Epithelial cell of umbilical artery (primary cell): ENCODE results near the gene FKBP1A. TPM values are rescaled to one million over a fixed set of nuclear protein-coding genes. Genes with fewer than 3 reads are reported as not detected.

Experiments used
- total RNA-seq: library from RNA; depleted of rRNA; stranded (reverse); fragments of >200 nt; gene quantifications from 2 replicates; pipeline ENCODE4 v1.2.3, GENCODE V29; 2014

Gene FKBP1A
- 205 and 295 TPM in 2 replicates for total RNA-seq

DNA sequence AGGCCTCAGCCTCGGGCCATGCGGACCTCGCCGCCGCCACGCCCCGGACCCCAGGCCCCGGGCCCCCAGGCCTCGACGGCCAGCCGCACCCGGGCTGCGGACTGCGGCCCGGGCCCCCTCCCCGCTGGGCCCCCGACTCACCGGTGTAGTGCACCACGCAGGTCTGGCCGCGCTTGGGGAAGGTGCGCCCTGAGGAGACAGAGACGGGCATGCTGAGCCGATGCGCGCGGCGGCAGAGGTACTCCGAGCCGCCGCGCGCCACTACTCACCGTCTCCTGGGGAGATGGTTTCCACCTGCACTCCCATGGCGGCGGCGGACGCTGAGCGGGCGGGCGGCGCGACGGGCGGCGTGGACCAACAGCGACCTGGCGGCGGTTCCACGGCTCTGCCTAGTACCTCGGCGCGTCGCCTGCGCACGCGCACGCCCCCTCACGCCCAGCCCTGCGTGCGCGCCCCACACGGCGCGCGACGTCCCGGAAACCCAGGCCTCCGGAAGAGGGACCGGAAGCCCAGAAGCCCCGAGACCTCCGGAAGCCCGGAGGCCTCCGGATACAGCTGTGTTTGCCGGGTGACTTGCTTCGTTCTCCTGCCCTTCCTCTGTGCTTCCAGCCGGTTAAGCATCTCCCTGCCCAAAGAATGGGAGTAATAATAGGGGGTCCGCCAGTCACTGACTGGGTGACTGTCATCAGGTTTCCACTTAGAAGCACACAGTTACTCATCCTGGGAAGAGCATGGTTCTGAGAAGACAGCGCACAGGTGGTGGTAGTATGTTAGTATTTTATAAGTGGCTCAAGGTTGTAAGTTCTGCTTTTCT, at the start of gene FKBP1A:
TSS of gene FKBP1A (minus strand) at position 362 of the 814 bp plus-strand sequence. CDS start at position 306, 56 bp downstream.

DNA sequence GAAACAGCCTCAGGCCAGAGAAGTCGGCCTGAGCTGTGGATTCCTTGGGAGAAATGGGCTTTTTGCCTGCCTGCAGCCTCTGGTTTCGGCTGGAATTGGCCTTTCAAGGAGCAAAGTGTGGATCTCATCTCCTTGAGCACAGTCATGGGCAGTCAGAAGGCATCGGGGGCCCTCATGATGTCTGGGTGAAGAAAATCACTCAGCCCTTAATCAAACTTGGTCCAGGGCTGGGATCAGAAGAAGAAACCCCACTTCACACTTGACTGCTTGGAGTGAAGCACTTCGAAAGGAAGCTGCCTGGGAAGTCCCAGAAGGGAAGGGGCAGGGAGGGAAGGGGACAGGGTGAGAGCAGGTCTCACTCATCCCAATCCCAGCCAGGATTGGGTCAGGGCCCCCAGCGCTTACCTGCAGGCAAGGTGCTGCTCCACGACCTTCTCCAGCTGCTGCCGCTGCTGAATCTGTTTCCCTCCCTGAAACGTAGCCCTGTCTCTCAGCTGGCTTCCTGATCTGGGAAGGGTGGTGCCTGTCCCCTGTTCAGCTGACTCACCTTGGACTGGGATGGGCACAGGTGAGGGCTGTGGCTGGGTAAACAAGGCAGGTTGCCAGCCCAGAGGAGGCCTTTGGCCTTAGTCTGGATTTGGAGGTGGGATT, 64.0 kb downstream of the FKBP1A start, which contains the start of gene SDCBP2:
TSS of gene SDCBP2 (minus strand) at position 460 of the 651 bp plus-strand sequence. CDS start 8,723 bp downstream, outside the sequence.

Other genes with a start within 250 kb of the FKBP1A start
- 0.32 TPM in 1 of 2 replicates, not detected in the other for gene TMEM74B, start 208.1 kb downstream of the FKBP1A start, total RNA-seq
- gene C20orf202, start 189.6 kb downstream of the FKBP1A start, total RNA-seq: not detected in 2 replicates
- 0.15 TPM in 1 of 2 replicates, not detected in the other for gene RAD21L1, start 167.0 kb downstream of the FKBP1A start, total RNA-seq
- 4.9 and 6.8 TPM in 2 replicates for gene SNPH, start 126.8 kb downstream of the FKBP1A start, total RNA-seq
- gene SDCBP2, start 63.9 kb downstream of the FKBP1A start, total RNA-seq: 3.9 and 5.9 TPM in 2 replicates
- 27.9 and 36.8 TPM in 2 replicates for gene NSFL1C, start 73.8 kb upstream of the FKBP1A start, total RNA-seq
- gene SIRPB2, start 98.4 kb upstream of the FKBP1A start, total RNA-seq: 2.9 and 3.0 TPM in 2 replicates
- not detected in 2 replicates for gene SIRPD, start 164.7 kb upstream of the FKBP1A start, total RNA-seq
- 0.32 TPM in 1 of 2 replicates, not detected in the other for gene SIRPB1, start 227.0 kb upstream of the FKBP1A start, total RNA-seq